ENCODE results near the gene SEC11A.

SEC11A gene

GRCh38 chr15:84697236-84697990 lies 18.5 kb downstream of the SEC11A start:
- H3K18ac ChIP-seq (ENCODE audit: low read length): no peak overlapping the region
- no peak overlapping the region for H3K9ac ChIP-seq (ENCODE audit: low read depth, low read length, poor library complexity)
- H2AFZ ChIP-seq (ENCODE audit: low read length): no peak overlapping the region
- no peak overlapping the region for H3K4ac ChIP-seq (ENCODE audit: low read length)
- peaks cover 0 to 19% of the 10 kb centered on the region in 2 donors for H3K36me3 ChIP-seq (replicated peaks in 1 of 2; ENCODE audit: control insufficient read depth in 2 of 2, insufficient read depth in 2 of 2, low read length in 2 of 2)
- H2BK120ac ChIP-seq (ENCODE audit: low read depth, low read length): no peak overlapping the region
- WGBS, 2 donors (ENCODE audit: extremely low coverage in 2 of 2, insufficient read length in 2 of 2, insufficient replicate concordance in 1 of 2): no CpG with 5 or more reads among the region's 1 CpG
- H2BK15ac ChIP-seq (ENCODE audit: low read length): no peak overlapping the region
- H3K4me3 ChIP-seq (ENCODE audit: low read length in 2 of 2): no peak overlapping the region
- H2BK5ac ChIP-seq (ENCODE audit: low read length): no peak overlapping the region
- no peak overlapping the region for H3K27ac ChIP-seq (replicated peaks; ENCODE audit: low read length)
- no peak overlapping the region for H3K4me2 ChIP-seq (ENCODE audit: insufficient read depth, low read length, poor library complexity, severe bottlenecking)
- no peaks in the 10 kb centered on the region for H3K27me3 ChIP-seq (ENCODE audit: control insufficient read depth in 3 of 3, insufficient read depth in 3 of 3, low read depth in 1 of 3, low read length in 3 of 3)
- no peak overlapping the region for H3K23ac ChIP-seq (ENCODE audit: low read depth, low read length, poor library complexity)
- peaks cover 7% of the 10 kb centered on the region for H3K79me1 ChIP-seq (ENCODE audit: low read depth, low read length)
- no peaks in the 10 kb centered on the region for H3K9me3 ChIP-seq (replicated peaks in 1 of 2; ENCODE audit: control insufficient read depth in 2 of 2, insufficient read depth in 1 of 2, low read depth in 1 of 2, low read length in 2 of 2)
- H3K4me1 ChIP-seq (ENCODE audit: control insufficient read depth in 2 of 2, insufficient read depth in 1 of 2, low read depth in 1 of 2, low read length in 2 of 2): no peaks in the 10 kb centered on the region
- H4K91ac ChIP-seq (ENCODE audit: low read depth, low read length, poor library complexity): no peak overlapping the region
- H3K14ac ChIP-seq (ENCODE audit: low read length): no peak overlapping the region
- no peak overlapping the region for H4K8ac ChIP-seq (ENCODE audit: low read depth, low read length)
- no peak overlapping the region for H2AK5ac ChIP-seq (ENCODE audit: low read depth, low read length)
- no peak for DNase-seq (ENCODE audit: low spot score)
- H2BK12ac ChIP-seq (ENCODE audit: low read length): no peak overlapping the region

GRCh38 chr15:84696757-84697156 lies 19.2 kb downstream of the SEC11A start:
- Histone ChIP-seq H3K9me3 (replicated peaks in 1 of 2; ENCODE audit: control insufficient read depth in 2 of 2, insufficient read depth in 1 of 2, low read depth in 1 of 2, low read length in 2 of 2) (no peaks in the 10 kb centered on the region), H3K18ac (ENCODE audit: low read length) (no peak overlapping the region), H3K4ac (ENCODE audit: low read length) (no peak overlapping the region), H3K9ac (ENCODE audit: low read depth, low read length, poor library complexity) (no peak overlapping the region), H3K14ac (ENCODE audit: low read length) (no peak overlapping the region), H3K4me2 (ENCODE audit: insufficient read depth, low read length, poor library complexity, severe bottlenecking) (no peak overlapping the region), H2BK15ac (ENCODE audit: low read length) (no peak overlapping the region), H3K4me3 (ENCODE audit: low read length in 2 of 2) (no peak overlapping the region), H3K79me1 (ENCODE audit: low read depth, low read length) (peaks cover 7% of the 10 kb centered on the region), H3K27me3 (ENCODE audit: control insufficient read depth in 3 of 3, insufficient read depth in 3 of 3, low read depth in 1 of 3, low read length in 3 of 3) (no peaks in the 10 kb centered on the region), H2BK5ac (ENCODE audit: low read length) (no peak overlapping the region), H2BK120ac (ENCODE audit: low read depth, low read length) (no peak overlapping the region), H3K36me3 (replicated peaks in 1 of 2; ENCODE audit: control insufficient read depth in 2 of 2, insufficient read depth in 2 of 2, low read length in 2 of 2) (peaks cover 0 to 25% of the 10 kb centered on the region in 2 donors), H3K4me1 (ENCODE audit: control insufficient read depth in 2 of 2, insufficient read depth in 1 of 2, low read depth in 1 of 2, low read length in 2 of 2) (no peaks in the 10 kb centered on the region), H4K91ac (ENCODE audit: low read depth, low read length, poor library complexity) (no peak overlapping the region), H2AFZ (ENCODE audit: low read length) (no peak overlapping the region), H2BK12ac (ENCODE audit: low read length) (no peak overlapping the region), H3K27ac (replicated peaks; ENCODE audit: low read length) (no peak overlapping the region), H3K23ac (ENCODE audit: low read depth, low read length, poor library complexity) (no peak overlapping the region), H2AK5ac (ENCODE audit: low read depth, low read length) (no peak overlapping the region), H4K8ac (ENCODE audit: low read depth, low read length) (no peak overlapping the region)
- no peak for DNase-seq (ENCODE audit: low spot score)
- WGBS, 2 donors (ENCODE audit: extremely low coverage in 2 of 2, insufficient read length in 2 of 2, insufficient replicate concordance in 1 of 2): no CpG with 5 or more reads among the region's 4 CpGs

GRCh38 chr15:84690342-84690741 lies 25.6 kb downstream of the SEC11A start:
- no peak for DNase-seq (ENCODE audit: low spot score)
- no peak overlapping the region for H3K23ac ChIP-seq (ENCODE audit: low read depth, low read length, poor library complexity)
- H2BK12ac ChIP-seq (ENCODE audit: low read length): no peak overlapping the region
- no peaks in the 10 kb centered on the region for H3K4me1 ChIP-seq (ENCODE audit: control insufficient read depth in 2 of 2, insufficient read depth in 1 of 2, low read depth in 1 of 2, low read length in 2 of 2)
- no peak overlapping the region for H3K27ac ChIP-seq (replicated peaks; ENCODE audit: low read length)
- no peak overlapping the region for H3K18ac ChIP-seq (ENCODE audit: low read length)
- no peak overlapping the region for H4K91ac ChIP-seq (ENCODE audit: low read depth, low read length, poor library complexity)
- peaks cover 8 to 73% of the 10 kb centered on the region in 2 donors for H3K36me3 ChIP-seq (replicated peaks in 1 of 2; ENCODE audit: control insufficient read depth in 2 of 2, insufficient read depth in 2 of 2, low read length in 2 of 2)
- no peaks in the 10 kb centered on the region for H3K27me3 ChIP-seq (ENCODE audit: control insufficient read depth in 3 of 3, insufficient read depth in 3 of 3, low read depth in 1 of 3, low read length in 3 of 3)
- no peak overlapping the region for H3K4ac ChIP-seq (ENCODE audit: low read length)
- no CpG with 5 or more reads among the region's 8 CpGs for WGBS, 2 donors (ENCODE audit: extremely low coverage in 2 of 2, insufficient read length in 2 of 2, insufficient replicate concordance in 1 of 2)
- H2BK5ac ChIP-seq (ENCODE audit: low read length): no peak overlapping the region
- H2BK120ac ChIP-seq (ENCODE audit: low read depth, low read length): no peak overlapping the region
- no peak overlapping the region for H4K8ac ChIP-seq (ENCODE audit: low read depth, low read length)
- no peaks in the 10 kb centered on the region for H3K9me3 ChIP-seq (replicated peaks in 1 of 2; ENCODE audit: control insufficient read depth in 2 of 2, insufficient read depth in 1 of 2, low read depth in 1 of 2, low read length in 2 of 2)
- H2AK5ac ChIP-seq (ENCODE audit: low read depth, low read length): no peak overlapping the region
- H3K4me3 ChIP-seq (ENCODE audit: low read length in 2 of 2): no peak overlapping the region
- H2AFZ ChIP-seq (ENCODE audit: low read length): no peak overlapping the region
- H3K9ac ChIP-seq (ENCODE audit: low read depth, low read length, poor library complexity): no peak overlapping the region
- peaks cover 5% of the 10 kb centered on the region for H3K79me1 ChIP-seq (ENCODE audit: low read depth, low read length)
- H3K4me2 ChIP-seq (ENCODE audit: insufficient read depth, low read length, poor library complexity, severe bottlenecking): no peak overlapping the region
- no peak overlapping the region for H3K14ac ChIP-seq (ENCODE audit: low read length)
- no peak overlapping the region for H2BK15ac ChIP-seq (ENCODE audit: low read length)

- no peak overlapping the region for H3K14ac ChIP-seq (ENCODE audit: low read length)
- H2BK15ac ChIP-seq (ENCODE audit: low read length): no peak overlapping the region
- no peaks in the 10 kb centered on the region for H3K9me3 ChIP-seq (replicated peaks in 1 of 2; ENCODE audit: control insufficient read depth in 2 of 2, insufficient read depth in 1 of 2, low read depth in 1 of 2, low read length in 2 of 2)
- no peaks in the 10 kb centered on the region for H3K27me3 ChIP-seq (ENCODE audit: control insufficient read depth in 3 of 3, insufficient read depth in 3 of 3, low read depth in 1 of 3, low read length in 3 of 3)
- no peak overlapping the region for H4K91ac ChIP-seq (ENCODE audit: low read depth, low read length, poor library complexity)
- H3K23ac ChIP-seq (ENCODE audit: low read depth, low read length, poor library complexity): no peak overlapping the region
- no CpG with 5 or more reads among the region's 4 CpGs for WGBS, 2 donors (ENCODE audit: extremely low coverage in 2 of 2, insufficient read length in 2 of 2, insufficient replicate concordance in 1 of 2)
- H2BK5ac ChIP-seq (ENCODE audit: low read length): no peak overlapping the region
- peaks cover 8 to 78% of the 10 kb centered on the region in 2 donors for H3K36me3 ChIP-seq (replicated peaks in 1 of 2; ENCODE audit: control insufficient read depth in 2 of 2, insufficient read depth in 2 of 2, low read length in 2 of 2)
- H4K8ac ChIP-seq (ENCODE audit: low read depth, low read length): no peak overlapping the region
- no peak overlapping the region for H3K9ac ChIP-seq (ENCODE audit: low read depth, low read length, poor library complexity)
- no peak overlapping the region for H3K4me2 ChIP-seq (ENCODE audit: insufficient read depth, low read length, poor library complexity, severe bottlenecking)
- no peak overlapping the region for H2AK5ac ChIP-seq (ENCODE audit: low read depth, low read length)
- H3K4ac ChIP-seq (ENCODE audit: low read length): no peak overlapping the region
- no peak for DNase-seq (ENCODE audit: low spot score)
- H2BK12ac ChIP-seq (ENCODE audit: low read length): no peak overlapping the region
- H3K18ac ChIP-seq (ENCODE audit: low read length): no peak overlapping the region
- H3K27ac ChIP-seq (replicated peaks; ENCODE audit: low read length): no peak overlapping the region
- H3K4me3 ChIP-seq (ENCODE audit: low read length in 2 of 2): no peak overlapping the region
- H2BK120ac ChIP-seq (ENCODE audit: low read depth, low read length): no peak overlapping the region
- H3K4me1 ChIP-seq (ENCODE audit: control insufficient read depth in 2 of 2, insufficient read depth in 1 of 2, low read depth in 1 of 2, low read length in 2 of 2): no peaks in the 10 kb centered on the region
- H3K79me1 ChIP-seq (ENCODE audit: low read depth, low read length): peaks cover 5% of the 10 kb centered on the region
- no peak overlapping the region for H2AFZ ChIP-seq (ENCODE audit: low read length)
Measured at GRCh38 chr15:84689858-84690257, 26.1 kb downstream of the SEC11A start.
